HG03139 (cell line): ENCODE measurements around the gene RPGR.
A peak's percentile ranks its signal among the peaks of the same experiment; 100 is the strongest.

Source experiments
- ATAC-seq: cut with Tn5 transposase; IDR thresholded peaks from one replicate; pipeline ENCODE4 v1.9.1; 2021; ENCODE audit not compliant: unreplicated experiment

Gene RPGR

DNA sequence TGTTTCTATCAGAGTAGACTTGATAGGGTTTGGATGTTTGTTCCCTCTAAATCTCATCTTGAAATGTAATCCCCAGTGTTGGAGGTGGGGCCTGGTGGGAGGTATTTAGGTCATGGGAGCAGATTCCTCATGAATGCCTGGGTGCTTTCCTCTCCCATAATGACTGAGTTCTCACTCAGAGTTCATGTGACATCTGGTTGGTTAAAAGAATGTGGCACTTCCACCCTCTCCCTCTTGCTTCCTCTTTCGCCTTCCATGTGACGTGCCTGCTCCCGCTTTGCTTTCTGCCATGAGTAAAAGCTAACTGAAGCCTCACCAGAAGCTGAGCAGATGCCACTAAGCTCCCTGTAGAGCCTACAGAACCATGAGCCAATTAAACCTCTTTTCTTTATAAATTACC is 59.3 kb downstream of the RPGR start:
- ATAC-seq = no peak

GRCh38 chrX:38262715-38263620 is 64.3 kb downstream of the RPGR start:
- no peak for ATAC-seq

- ATAC-seq = peak; percentile 65
Observed at GRCh38 chrX:38260231-38260630, 67.1 kb downstream of the RPGR start.

DNA sequence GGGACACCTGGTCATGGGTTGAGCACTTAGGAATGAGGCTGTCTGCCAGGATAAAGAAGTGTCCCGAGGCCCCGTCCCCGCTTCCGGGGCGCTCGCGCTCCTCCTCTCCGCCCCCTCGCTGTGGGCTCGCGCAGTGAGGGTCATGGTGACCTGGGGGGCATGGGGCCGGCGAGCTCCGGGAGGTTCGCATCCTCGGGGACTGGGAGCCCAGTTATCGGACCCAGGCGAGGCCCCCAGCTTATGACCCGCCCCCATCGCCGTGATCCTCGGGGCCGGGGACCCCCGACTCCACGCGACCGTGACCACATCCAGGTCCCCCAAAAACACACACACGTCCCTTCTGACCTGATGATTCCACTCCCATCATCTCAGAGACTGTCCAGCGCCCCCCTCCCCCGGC is 71.3 kb downstream of the RPGR start:
- ATAC-seq = no peak

DNA sequence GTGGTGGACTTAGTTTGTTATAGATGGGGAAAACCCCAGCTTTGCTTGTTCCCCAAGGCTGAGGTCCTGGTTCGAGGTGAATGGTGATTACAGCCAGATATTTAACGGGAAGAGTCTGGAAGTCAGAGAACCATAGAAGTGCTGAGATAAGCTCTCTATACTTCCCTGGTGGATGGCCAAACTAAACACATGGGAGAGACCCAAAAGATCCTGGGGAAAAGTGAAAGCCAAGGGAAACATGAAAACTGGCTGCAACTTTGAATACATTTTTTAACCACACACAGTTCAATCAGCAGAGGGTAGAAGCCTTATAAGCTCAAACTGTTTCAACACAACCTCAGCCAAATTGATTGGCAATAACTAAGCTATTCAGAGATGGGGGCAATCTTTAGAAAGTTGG is 77.3 kb downstream of the RPGR start:
- ATAC-seq = no peak

DNA sequence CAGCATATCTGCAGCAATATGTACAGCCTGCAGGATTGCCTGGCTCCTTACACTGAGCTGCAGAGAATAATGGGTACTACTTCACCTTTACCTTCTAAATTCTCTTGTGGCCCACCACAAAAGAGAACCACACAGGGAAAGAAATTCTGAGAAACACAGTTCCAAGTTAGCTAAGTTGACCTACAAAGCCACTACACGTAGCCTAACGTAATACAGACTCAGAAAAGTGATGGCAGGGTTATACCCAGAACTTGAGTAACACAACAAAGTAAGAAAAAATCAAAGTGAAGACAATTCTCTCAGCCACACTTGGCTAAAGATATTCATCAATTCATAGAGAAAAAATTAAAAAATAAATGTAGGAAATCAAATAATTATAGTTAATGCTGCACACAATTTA is 80.3 kb downstream of the RPGR start:
- no peak for ATAC-seq

DNA sequence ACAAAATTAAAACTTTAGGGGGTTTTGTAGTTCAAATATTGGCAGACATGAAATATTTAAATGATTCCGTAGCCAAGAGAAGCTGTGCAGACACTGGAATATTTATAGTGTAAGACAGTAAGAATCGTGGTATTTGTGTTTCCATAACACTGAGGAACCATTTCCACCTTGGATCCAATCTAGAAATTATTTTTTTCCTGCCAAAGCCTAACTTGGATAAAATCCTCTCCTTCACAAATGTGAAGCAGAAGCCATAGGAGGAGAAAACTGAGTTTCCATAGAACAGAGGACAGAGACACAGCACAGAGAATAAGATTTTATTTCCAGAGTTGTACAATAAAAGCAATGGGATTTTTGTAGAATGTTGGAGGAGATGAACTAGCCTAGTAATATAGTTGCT is 86.8 kb downstream of the RPGR start:
- ATAC-seq = no peak

GRCh38 chrX:38236901-38237615 is 90.3 kb downstream of the RPGR start:
- no peak for ATAC-seq

DNA sequence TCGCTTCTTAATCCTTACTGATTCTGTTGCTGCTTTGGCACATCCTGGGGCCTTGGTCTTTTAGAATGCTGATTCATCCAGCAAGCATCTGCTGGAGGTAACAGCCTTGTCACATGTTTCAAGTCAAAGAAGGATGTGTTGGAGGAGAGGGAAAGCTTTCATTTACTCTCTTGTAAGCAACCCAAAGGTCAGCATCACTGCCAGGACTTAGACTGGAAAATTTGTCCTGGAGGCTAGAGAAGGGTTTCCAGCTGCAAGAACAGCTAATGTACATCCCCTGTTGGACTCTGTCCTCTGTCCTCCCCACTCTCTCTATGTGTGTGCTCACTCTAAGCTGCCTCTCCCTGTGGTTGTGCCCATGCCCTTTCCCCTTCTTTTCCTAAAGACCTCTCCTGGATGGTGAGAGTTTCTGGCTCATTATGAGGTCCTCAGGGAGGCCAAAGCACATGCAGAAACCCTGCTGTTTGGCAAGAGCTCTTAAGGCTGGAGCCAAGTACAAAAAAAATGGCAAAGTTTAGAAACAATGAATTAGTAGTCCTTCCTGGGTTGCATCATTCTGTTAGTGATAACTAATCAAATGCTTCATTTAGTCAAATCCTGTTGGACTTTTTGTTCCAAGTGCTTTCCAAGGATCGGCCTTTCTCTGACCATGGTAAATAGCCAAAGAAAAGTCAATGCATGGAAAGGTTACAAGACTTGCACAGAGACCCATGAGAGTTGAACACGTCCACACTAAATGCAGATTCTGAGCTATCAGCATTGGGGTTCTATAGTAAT is 93.2 kb downstream of the RPGR start:
- ATAC-seq = no peak

DNA sequence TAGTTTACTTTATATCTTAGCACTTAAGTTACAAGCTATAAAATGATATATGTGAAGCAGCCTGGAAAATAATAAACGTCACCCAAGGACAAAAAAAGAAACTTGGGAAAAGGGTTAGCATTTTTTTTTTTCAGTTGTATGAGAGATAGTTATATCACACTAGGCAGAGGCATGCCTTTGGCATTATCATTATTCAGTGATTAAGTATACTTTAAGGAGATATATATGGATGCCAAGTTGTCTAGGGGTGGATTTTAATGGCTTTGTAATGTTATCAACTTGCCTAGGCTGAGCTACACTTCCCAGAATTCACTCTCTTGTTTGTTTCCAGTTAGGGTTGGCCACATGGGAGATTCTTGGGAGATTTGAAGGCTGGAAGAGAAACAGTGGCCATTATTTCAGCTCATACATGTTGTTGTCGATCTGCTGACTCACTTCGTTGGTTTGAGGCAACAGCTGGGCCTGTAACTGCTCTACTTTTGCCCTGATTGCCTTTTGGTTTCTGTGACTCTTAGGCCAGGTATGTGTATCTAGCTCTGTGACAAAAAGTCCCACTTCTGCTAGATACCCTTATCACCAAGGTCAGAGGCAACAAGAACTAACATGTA is 95.1 kb downstream of the RPGR start:
- no peak for ATAC-seq

DNA sequence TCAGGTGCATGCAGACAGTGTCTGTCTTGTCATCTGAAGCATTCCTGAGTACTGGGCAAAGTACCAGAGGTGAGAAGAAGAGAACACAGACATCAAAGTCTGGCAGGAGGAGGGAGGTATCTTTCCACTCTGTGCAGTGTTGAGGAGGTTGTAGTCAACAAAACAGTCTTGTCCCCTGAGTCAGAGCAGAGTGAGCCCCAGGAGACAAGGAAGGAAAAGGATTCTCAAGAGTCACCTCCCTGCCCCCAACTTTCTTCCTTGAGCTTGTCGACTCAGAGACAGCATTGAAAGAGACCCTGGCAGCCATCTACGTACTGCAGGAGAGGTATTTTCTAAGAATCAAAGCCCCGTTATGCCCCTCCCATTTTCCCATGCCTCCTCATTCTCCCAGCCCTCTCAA is 102.2 kb downstream of the RPGR start:
- no peak for ATAC-seq

DNA sequence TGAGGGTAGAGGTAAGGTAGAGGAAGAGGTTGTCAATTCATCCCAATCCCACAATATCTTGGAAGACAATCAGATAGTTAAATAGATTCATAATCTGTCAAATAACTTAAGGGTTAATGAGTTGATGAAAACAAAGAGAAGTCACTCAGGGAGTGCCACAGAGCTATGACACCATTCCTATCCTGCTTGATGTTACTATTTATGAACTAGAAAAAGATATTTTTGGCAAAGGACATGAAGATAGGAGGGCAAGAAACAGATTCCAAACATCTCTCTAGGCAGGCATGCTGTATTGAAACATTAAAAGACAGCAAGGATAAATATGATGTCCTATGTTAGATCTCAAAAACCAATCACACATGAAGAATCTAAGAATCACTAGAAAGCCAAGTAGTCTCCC is 103.1 kb downstream of the RPGR start:
- no peak for ATAC-seq

DNA sequence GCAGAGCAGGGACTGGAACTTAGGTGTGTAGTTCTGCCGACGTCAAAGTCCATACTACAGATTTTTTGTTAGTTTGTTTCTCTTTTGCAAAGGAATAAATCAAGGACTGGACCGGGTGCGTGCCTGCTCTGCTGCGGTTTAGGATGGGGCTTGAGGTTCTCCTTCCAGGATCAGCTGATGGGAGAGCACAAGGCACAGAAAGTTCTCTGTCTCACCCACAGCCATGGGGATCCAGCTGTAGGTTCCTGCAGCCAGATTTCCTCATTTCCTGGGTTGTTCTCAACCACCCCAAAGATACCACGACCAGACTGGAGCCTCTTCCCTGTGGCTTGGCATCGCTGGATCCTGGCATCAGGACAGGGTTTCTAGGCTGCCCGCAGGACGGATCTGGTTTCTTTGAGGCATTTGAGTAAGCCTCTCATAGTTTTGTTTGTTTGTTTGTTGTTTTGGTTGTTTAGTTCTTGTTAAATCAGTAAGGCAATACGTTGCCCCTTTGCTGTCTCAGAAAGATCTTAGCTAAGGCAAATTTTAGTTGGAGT is 105.8 kb downstream of the RPGR start:
- no peak for ATAC-seq

GRCh38 chrX:38220415-38221390 is 106.6 kb downstream of the RPGR start, which contains the start of gene SRPX:
Gene SRPX (minus strand): TSS chrX:38220871. CDS start chrX:38220792, 79 bp downstream.
- peak; percentile 19 for ATAC-seq

DNA sequence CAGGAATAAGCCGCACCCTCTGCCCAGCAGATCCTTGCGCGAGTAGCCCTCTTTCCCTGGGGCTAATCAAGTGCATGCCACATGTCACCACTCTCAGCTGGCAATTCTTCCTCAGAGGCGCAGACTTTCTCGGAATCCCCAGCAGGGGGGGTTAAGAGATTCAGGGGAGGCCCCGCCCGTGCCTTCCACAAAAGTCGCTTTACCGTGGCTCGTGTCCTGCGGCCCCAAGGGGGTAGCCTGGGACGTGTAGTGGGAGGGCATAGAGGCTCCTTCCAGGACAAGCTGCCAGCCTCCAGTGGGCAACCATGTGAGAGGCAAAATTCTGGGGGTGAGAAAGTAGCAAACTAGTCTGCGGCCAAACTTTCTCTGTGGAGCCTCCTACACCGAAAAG is 107.3 kb downstream of the RPGR start:
- ATAC-seq = peak; percentile 73
